HCT116 (cell line): ENCODE measurements around the gene S100PBP. TPM values are rescaled to one million over a fixed set of nuclear protein-coding genes. Genes with fewer than 3 reads are reported as not detected.
A peak's percentile ranks its signal among the peaks of the same experiment; 100 is the strongest.

ENCODE experiments used
- ATAC-seq: fragments of 200-7000 bp; cut with Tn5 transposase; 2 replicates; pipeline ENCODE4 v1.9.1; 2020; ENCODE audit warnings: mild to moderate bottlenecking, moderate library complexity
- BruUV-seq: library from RNA; stranded (reverse); fragments of 400-500 nt; replicated peaks from 2 replicates; lab custom pipeline; 2021; lab: Mats Ljungman, UMichigan
- CTCF ChIA-PET: fragments of 300-600 bp; sonication (Branson Sonifier 250); formaldehyde crosslinking; loops from one replicate; lab custom pipeline; 2021; ENCODE audit warnings: antibody characterized with exemption; lab: Charles Lee
- POLR2A ChIA-PET: fragments of 300-600, 350-600 bp; sonication (Branson Sonifier 250); formaldehyde crosslinking; loops from one replicate; lab custom pipeline; 2021; ENCODE audit warnings: antibody characterized with exemption; lab: Charles Lee
- RAD21 ChIA-PET, 2 experiments: fragments of 300-600 bp; sonication (Branson Sonifier 250); formaldehyde crosslinking; loops; one replicate each; lab custom pipeline; 2023; ENCODE audit warnings: low total read pairs in 2 of 2; ENCODE audit not compliant: uncharacterized antibody in 2 of 2, unreplicated experiment in 2 of 2, low non-redundant PET in 1 of 2; lab: Charles Lee
- DNase-seq: peaks from one replicate; pipeline ENCODE4 v3.0.0-alpha.2; 2010; ENCODE audit warnings: low read depth, low spot score
- H2AFZ ChIP-seq: fragments of 200-600 bp; shearing (Covaris generic), sonication (generic); 2 replicates; pipeline ENCODE4 v1.6.1; 2017; ENCODE audit warnings: low read depth, mixed run types, mixed read lengths, antibody characterized with exemption, low read length; ENCODE audit not compliant: poor library complexity, severe bottlenecking
- H3K27ac ChIP-seq: 2 replicates; pipeline ENCODE4 v1.5.1; 2012; ENCODE audit warnings: low read depth, low read length
- H3K27me3 ChIP-seq: fragments of 200-600 bp; sonication (generic); 2 replicates; pipeline ENCODE4 v1.6.1; 2016; ENCODE audit warnings: mixed run types, low read length, mixed read lengths; ENCODE audit not compliant: insufficient read depth
- H3K36me3 ChIP-seq, 2 experiments: fragments of 200-500 bp in 1 of 2; fragments of 200-600 bp in 1 of 2; sonication (Bioruptor generic) in 1 of 2; sonication (generic) in 1 of 2; 2 replicates each; pipeline versions ENCODE4 v1.5.1 to v1.6.1; 2014 to 2016; ENCODE audit warnings: low read length in 2 of 2, inconsistent platforms in 1 of 2, mixed read lengths in 1 of 2, mixed run types in 1 of 2; ENCODE audit not compliant: insufficient read depth in 2 of 2, control insufficient read depth in 1 of 2
- H3K4me1 ChIP-seq, 2 experiments: fragments of 200-600 bp in 1 of 2; sonication (generic) in 1 of 2; 2 replicates each; pipeline versions ENCODE4 v1.5.1 to v1.6.1; 2012 to 2017; ENCODE audit warnings: low read length in 2 of 2, inconsistent platforms in 1 of 2, mild to moderate bottlenecking in 1 of 2, mixed read lengths in 1 of 2, mixed run types in 1 of 2, moderate library complexity in 1 of 2; ENCODE audit not compliant: insufficient read depth in 2 of 2, control insufficient read depth in 1 of 2
- H3K4me2 ChIP-seq: fragments of 200-600 bp; sonication (generic); 2 replicates; pipeline ENCODE4 v1.6.1; 2017; ENCODE audit warnings: mixed run types, low read length, mixed read lengths
- H3K4me3 ChIP-seq, 2 experiments: fragments of 200-600 bp in 1 of 2; sonication (generic) in 1 of 2; replicated peaks in 1 of 2; 2 replicates each; pipeline ENCODE4 v1.5.1; 2011 to 2016; ENCODE audit warnings: low read length in 2 of 2, control low read depth in 1 of 2, low read depth in 1 of 2, mild to moderate bottlenecking in 1 of 2, mixed read lengths in 1 of 2, mixed run types in 1 of 2
- H3K79me2 ChIP-seq: fragments of 200-600 bp; sonication (generic); 2 replicates; pipeline ENCODE4 v1.6.1; 2017; ENCODE audit warnings: mild to moderate bottlenecking, mixed run types, low read length, moderate library complexity, mixed read lengths; ENCODE audit not compliant: insufficient read depth
- H3K9ac ChIP-seq: fragments of 200-600 bp; sonication (generic); 2 replicates; pipeline ENCODE4 v1.6.1; 2016; ENCODE audit warnings: low read length, mixed read lengths
- H3K9me2 ChIP-seq: fragments of 200-600 bp; sonication (generic), shearing (Covaris generic); 2 replicates; pipeline ENCODE4 v1.6.1; 2017; ENCODE audit warnings: mixed run types, mild to moderate bottlenecking, moderate library complexity; ENCODE audit not compliant: insufficient read depth
- H3K9me3 ChIP-seq, 2 experiments: fragments of 200-500 bp in 1 of 2; fragments of 200-600 bp in 1 of 2; sonication (Bioruptor generic) in 1 of 2; sonication (generic) in 1 of 2; 2 replicates each; pipeline ENCODE4 v1.6.1; 2014 to 2017; ENCODE audit warnings: low read length in 2 of 2, mixed read lengths in 2 of 2, inconsistent platforms in 1 of 2, low read depth in 1 of 2, mild to moderate bottlenecking in 1 of 2, mixed run types in 1 of 2, moderate library complexity in 1 of 2; ENCODE audit not compliant: control insufficient read depth in 1 of 2, insufficient read depth in 1 of 2
- H4K20me1 ChIP-seq: fragments of 200-600 bp; sonication (generic), shearing (Covaris generic); 2 replicates; pipeline ENCODE4 v1.6.1; 2017; ENCODE audit warnings: mixed run types, mild to moderate bottlenecking, moderate library complexity; ENCODE audit not compliant: insufficient read depth
- CTCF ChIP-seq, 3 experiments: fragments of 200-600 bp in 1 of 3; sonication (generic) in 1 of 3; IDR thresholded peaks in 2 of 3; conservative IDR thresholded peaks in 1 of 3; 2 replicates each; pipeline ENCODE4 v1.5.1; 2012 to 2017; ENCODE audit warnings: low read depth in 2 of 3, low read length in 2 of 3, antibody characterized with exemption in 1 of 3, borderline replicate concordance in 1 of 3, control low read depth in 1 of 3, mild to moderate bottlenecking in 1 of 3, mixed read lengths in 1 of 3, mixed run types in 1 of 3, moderate library complexity in 1 of 3; ENCODE audit not compliant: insufficient read depth in 1 of 3
- EGR1 ChIP-seq: IDR thresholded peaks from 2 replicates; pipeline ENCODE4 v1.6.1; 2012; ENCODE audit warnings: low read depth
- ELF1 ChIP-seq: IDR thresholded peaks from 2 replicates; pipeline ENCODE4 v1.6.1; 2012; ENCODE audit warnings: low read depth, borderline replicate concordance
- EZH2phosphoT487 ChIP-seq: fragments of 200-600 bp; IDR thresholded peaks from 2 replicates; pipeline ENCODE4 v1.6.1; 2018; ENCODE audit warnings: antibody characterized with exemption, borderline replicate concordance
- FOSL1 ChIP-seq: IDR thresholded peaks from 2 replicates; pipeline ENCODE4 v1.6.1; 2012; ENCODE audit warnings: low read depth
- JUND ChIP-seq: IDR thresholded peaks from 2 replicates; pipeline ENCODE4 v1.6.1; 2012
- POLR2A ChIP-seq: IDR thresholded peaks from 2 replicates; pipeline ENCODE4 v1.7.0; 2011; ENCODE audit warnings: borderline replicate concordance; ENCODE audit not compliant: insufficient read depth, insufficient read length; ENCODE audit errors: extremely low read depth
- POLR2AphosphoS5 ChIP-seq: IDR thresholded peaks from 2 replicates; pipeline ENCODE4 v1.6.1; 2011; ENCODE audit warnings: mild to moderate bottlenecking, low read depth, low read length, moderate library complexity
- SP1 ChIP-seq: IDR thresholded peaks from 2 replicates; pipeline ENCODE4 v1.6.1; 2012; ENCODE audit warnings: low read depth
- SRF ChIP-seq: IDR thresholded peaks from 2 replicates; pipeline ENCODE4 v1.6.1; 2012; ENCODE audit warnings: low read depth
- TCF7L2 ChIP-seq: IDR thresholded peaks from 2 replicates; pipeline ENCODE4 v1.7.0; 2011; ENCODE audit warnings: borderline replicate concordance, inconsistent platforms; ENCODE audit not compliant: insufficient read depth, insufficient read length; ENCODE audit errors: extremely low read depth
- YY1 ChIP-seq: IDR thresholded peaks from 2 replicates; pipeline ENCODE4 v1.6.1; 2011; ENCODE audit warnings: low read length, low read depth, moderate library complexity, mild to moderate bottlenecking; ENCODE audit not compliant: insufficient replicate concordance; ENCODE audit errors: extremely low read depth
- ZFX ChIP-seq: fragments of 450-650 bp; IDR thresholded peaks from 2 replicates; pipeline ENCODE4 v1.6.1; 2017
- ZNF274 ChIP-seq: fragments of 200-500 bp; sonication (Bioruptor generic); IDR thresholded peaks from 2 replicates; pipeline ENCODE4 v1.6.1; 2014; ENCODE audit warnings: mild to moderate bottlenecking, low read depth, low read length, inconsistent platforms
- intact Hi-C: fragments of 100-400 bp; cut with micrococcal nuclease; formaldehyde crosslinking; loops from 2 replicates; pipeline ENCODE4 v1.10.0; 2022
- total RNA-seq: library from RNA; stranded (reverse); gene quantifications from one replicate; pipeline ENCODE4 v1.2.1, GENCODE V29; 2021; ENCODE audit not compliant: unreplicated experiment
- TF ChIP-seq, protein P1 (sequence below): IDR thresholded peaks from 2 replicates; pipeline ENCODE4 v1.6.1; 2011; ENCODE audit warnings: mild to moderate bottlenecking, low read length, moderate library complexity; ENCODE audit not compliant: insufficient replicate concordance; ENCODE audit errors: extremely low read depth

Gene S100PBP
- total RNA-seq, 1 experiment from 2014 or later: 38.2 TPM

- Histone ChIP-seq H4K20me1 (no peaks in the 10 kb centered on the region; the same call in 1 of the 2 replicates), H2AFZ (no peak overlapping the region), H3K4me2 (peak overlapping the region; percentile 71), H3K36me3 (peaks cover 0 to 9% of the 10 kb centered on the region in 2 experiments; a peak in 1 of 4 replicates), H3K79me2 (peaks cover 84% of the 10 kb centered on the region), H3K9me3 (no peaks in the 10 kb centered on the region), H3K4me3 (peak overlapping the region; percentile 94 to 98), H3K9me2 (no peaks in the 10 kb centered on the region), H3K27ac (peak overlapping the region; percentile 98), H3K4me1 (peaks cover 17 to 32% of the 10 kb centered on the region in 2 experiments), H3K9ac (peak overlapping the region; percentile 98), H3K27me3 (no peaks in the 10 kb centered on the region)
- DNase-seq (peak; percentile 32), ATAC-seq (peak; percentile 64)
- CTCF ChIA-PET: no interaction called here
- POLR2A ChIA-PET: no interaction called here
- intact Hi-C loops: loop anchor here (5.0 kb wide), 1 partner anchor 219 kb away; the partner anchor contains the start of gene AK2
- RAD21 ChIA-PET: interaction anchor here in 1 of 2 experiments (0.6 kb wide), 1 partner anchor 363 kb away, joined by 7 read pairs; no protein-coding TSS in a partner anchor
- TF ChIP-seq YY1 (no peak), POLR2A (peak; percentile 61), ELF1 (no peak), TCF7L2 (peak; percentile 26), EZH2phosphoT487 (no peak), JUND (no peak), FOSL1 (no peak), EGR1 (no peak; the same call in 1 of the 2 replicates), ZFX (peak; percentile 81), POLR2AphosphoS5 (peak; percentile 84), ZNF274 (no peak), CTCF (IDR thresholded peaks at IDR 0.05 in 2 of 3, conservative IDR thresholded peaks at IDR 0.05 in 1 of 3; ENCODE audit: borderline replicate concordance in 1 of 3, insufficient read depth in 1 of 3, low read depth in 2 of 3, low read length in 2 of 3) (no peak), SRF (no peak), SP1 (no peak; the same call in 1 of the 2 replicates)
- TF ChIP-seq, protein P1, sequence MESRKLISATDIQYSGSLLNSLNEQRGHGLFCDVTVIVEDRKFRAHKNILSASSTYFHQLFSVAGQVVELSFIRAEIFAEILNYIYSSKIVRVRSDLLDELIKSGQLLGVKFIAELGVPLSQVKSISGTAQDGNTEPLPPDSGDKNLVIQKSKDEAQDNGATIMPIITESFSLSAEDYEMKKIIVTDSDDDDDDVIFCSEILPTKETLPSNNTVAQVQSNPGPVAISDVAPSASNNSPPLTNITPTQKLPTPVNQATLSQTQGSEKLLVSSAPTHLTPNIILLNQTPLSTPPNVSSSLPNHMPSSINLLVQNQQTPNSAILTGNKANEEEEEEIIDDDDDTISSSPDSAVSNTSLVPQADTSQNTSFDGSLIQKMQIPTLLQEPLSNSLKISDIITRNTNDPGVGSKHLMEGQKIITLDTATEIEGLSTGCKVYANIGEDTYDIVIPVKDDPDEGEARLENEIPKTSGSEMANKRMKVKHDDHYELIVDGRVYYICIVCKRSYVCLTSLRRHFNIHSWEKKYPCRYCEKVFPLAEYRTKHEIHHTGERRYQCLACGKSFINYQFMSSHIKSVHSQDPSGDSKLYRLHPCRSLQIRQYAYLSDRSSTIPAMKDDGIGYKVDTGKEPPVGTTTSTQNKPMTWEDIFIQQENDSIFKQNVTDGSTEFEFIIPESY: no peak
- TSS peak; percentile 69 for BruUV-seq
Observed at GRCh38 chr1:32817815-32818786, 648 bp downstream of the S100PBP start.
